GM19238 (cell line): ENCODE results near the gene BUB1.
A peak's percentile ranks its signal among the peaks of the same experiment; 100 is the strongest.
"Not testable (repeated sequence)": the region's sequence is repeated elsewhere in the genome, so short reads cannot be mapped to it uniquely, and the experiment has no call there.

ENCODE experiments used
- DNase-seq: peaks from one replicate; pipeline ENCODE4 v3.0.0; 2011; ENCODE audit warnings: low spot score; ENCODE audit not compliant: insufficient read length

The BUB1 gene

DNA sequence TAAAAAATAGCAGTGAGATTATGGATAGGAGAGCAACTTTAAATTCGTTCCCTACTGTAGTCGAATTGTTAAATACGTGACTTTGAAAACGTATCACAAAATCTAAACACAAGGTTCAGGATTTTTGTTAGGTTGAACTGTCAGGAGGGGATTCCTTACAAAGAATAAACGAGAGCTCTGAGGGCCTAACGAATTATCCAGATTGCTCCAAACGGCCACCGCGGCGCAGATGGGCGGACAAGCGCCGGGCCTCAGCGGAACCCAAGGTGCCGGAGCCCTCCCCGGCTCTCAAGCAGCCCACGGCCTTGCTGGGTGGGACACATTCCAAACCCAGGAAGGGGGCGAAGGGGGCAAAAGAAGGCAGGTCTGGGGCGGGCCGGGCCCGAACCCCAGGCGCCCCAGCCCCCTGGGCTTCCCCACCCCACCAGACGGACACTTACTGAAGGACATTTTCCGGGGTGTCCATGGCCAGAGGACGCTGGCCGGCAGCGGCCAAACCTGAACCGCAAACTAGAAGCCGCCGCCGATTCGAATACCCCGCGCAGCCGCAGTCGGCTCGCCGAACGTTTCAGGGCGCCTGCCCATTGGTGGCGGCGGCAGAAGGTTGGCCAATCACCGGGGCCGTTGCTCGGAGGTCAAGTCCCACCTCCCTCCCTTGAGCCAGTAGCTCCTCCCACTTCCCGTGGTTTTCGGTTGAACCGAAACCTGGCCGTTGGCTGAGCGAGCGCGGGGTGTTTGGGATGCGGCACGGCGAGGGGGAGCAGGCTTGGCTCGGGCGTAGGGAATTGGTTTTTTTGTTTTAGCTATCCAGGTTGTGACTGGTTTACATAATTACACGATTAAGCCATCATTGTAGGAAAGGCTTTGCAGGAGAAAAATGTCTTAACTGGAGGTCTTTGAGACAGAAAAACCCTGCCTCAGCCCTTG, at the start of gene BUB1:
TSS of gene BUB1 (minus strand) at position 534 of the 927 bp plus-strand sequence. CDS start at position 466, 68 bp downstream.
- peak; percentile 89 for DNase-seq

DNA sequence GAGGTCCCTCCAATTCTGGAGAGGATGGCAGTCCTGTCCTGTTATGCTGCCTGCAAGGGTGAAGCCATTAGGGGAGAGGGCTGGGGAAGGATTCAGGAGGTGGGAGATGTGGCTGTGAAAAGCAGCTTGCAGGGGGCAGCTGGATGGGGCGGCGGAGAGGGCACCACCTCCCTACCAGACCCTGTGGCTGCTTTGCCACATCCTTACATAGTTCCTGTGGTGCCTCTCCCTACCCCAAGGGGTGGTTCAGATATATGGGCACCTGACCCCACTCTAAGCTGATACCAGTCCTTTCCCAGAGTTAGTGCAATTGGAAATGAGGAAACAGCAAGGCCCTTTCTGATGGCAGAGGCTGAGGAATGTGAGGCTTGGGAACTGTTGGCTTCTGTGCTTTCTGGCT, 48.4 kb upstream of the BUB1 start:
- DNase-seq, result no peak

DNA sequence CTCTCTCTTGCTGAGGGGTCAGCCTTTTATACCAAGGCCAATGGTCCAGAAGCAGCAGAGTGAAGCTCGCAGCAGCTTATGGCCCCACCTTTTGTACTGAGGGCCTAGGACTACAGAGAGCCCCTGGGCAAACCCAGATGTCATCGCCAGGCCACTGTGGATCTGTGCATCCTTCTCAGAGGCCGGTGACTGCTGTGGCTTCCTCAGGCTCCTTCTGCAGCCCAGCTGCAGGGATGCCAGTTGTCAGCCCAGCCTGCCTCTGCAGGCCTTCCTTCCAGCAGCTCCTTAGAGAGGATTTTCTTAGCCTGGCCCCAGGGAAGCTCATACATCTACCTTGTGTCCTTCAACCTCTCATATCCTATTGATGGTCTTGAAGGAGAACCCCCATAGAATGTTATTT, 48.0 kb upstream of the BUB1 start:
- no peak for DNase-seq

- DNase-seq, result no peak
Measured at GRCh38 chr2:110725370-110725769, 47.5 kb upstream of the BUB1 start.

GRCh38 chr2:110724820-110725219, 47.0 kb upstream of the BUB1 start:
- no peak for DNase-seq

GRCh38 chr2:110720547-110720946, 42.7 kb upstream of the BUB1 start:
- DNase-seq, result no peak

DNA sequence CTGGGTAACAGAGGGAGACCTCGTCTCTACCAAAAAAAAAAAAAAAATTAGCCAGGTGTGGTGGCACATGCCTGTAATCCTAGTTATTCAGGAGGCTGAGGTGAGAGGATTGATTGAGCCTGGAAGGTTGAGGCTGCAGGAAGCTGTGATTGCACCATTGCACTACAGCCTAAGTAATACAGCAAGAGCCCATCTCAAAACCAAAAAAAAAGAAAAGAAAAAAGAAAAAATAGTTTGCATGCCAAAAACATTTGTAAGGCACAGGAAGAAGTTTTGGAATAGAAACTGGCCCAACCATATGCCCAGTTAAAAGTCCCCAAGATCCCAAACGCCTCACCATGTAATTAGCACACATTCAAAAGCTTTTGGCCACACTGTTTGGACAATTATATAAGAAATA, 41.1 kb upstream of the BUB1 start:
- DNase-seq, result no peak

- no peak for DNase-seq
Measured at GRCh38 chr2:110718382-110718781, 40.5 kb upstream of the BUB1 start.

- DNase-seq, result no peak
Measured at GRCh38 chr2:110717734-110718133, 39.9 kb upstream of the BUB1 start.

- DNase-seq, result no peak
Measured at GRCh38 chr2:110716959-110717645, 39.2 kb upstream of the BUB1 start.

DNA sequence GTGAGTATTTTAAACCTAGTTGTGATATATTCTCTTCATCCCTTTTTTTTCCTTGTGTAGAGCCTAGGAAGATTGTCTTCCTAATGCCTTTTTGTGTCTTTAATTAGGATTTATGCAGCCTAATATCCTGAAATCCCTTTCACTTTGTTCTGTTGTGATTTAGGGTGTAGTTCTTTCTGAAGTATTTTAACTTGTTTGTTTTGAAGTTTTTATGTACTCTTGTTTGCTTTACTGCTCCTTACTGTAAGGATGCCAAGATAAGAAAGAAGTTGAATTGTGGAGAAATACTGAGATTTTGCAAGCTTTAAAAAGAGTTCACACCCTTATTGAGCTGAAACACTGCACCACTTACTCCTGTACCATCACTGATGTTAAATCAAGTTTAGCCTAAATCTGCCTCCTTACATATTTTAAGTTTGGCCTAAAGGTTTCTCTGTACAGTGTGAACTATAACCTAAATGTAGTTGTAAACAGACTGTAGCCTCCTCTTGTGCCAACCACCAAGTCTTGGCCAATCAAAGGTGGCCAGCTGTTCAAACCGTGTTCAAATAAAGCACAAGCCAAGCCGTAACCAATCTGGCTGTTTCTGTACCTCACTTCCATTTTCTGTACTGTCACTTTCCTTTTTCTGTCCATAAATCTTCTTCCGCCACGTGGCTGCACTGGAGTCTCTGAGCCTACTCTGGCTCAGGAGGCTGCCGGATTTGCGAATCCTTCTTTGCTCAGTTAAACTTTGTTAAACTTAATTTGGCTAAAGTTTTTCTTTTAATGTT, 36.8 kb upstream of the BUB1 start:
- no peak for DNase-seq

GRCh38 chr2:110713513-110714362, 35.9 kb upstream of the BUB1 start:
- DNase-seq, result no peak

GRCh38 chr2:110712737-110713136, 34.9 kb upstream of the BUB1 start:
- DNase-seq, result no peak

- DNase-seq, result no peak
Measured at GRCh38 chr2:110708455-110708854, 30.6 kb upstream of the BUB1 start.

DNA sequence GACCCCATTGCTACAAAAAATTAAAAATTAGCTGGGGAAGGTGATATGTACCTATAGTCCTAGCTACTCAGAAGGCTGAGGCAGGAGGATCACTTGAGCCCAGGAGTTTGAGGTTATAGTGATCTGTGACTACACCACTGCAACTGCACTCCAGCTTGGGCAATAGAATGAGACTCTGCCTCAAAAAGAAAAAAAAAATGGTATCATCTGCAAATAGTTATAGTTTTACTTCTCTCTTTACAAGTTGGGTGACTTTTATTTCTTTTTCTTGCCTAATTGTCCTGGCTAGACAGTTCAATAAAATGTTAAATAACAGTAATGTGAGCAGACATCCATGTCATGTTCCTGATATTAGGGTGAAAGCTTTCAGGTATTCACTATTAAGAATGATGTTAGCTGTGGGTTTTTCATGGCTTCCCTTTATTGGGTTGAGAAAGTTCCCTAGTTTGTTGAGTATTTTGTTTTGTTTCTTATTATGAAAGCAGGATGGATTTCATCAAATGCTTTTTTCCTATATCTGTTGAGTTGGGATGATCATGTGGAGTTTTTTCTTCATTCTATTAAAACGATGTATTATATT, 29.6 kb upstream of the BUB1 start:
- DNase-seq, result no peak

- DNase-seq, result no peak
Measured at GRCh38 chr2:110702514-110703380, 24.9 kb upstream of the BUB1 start.

- not testable (repeated sequence) for DNase-seq
Measured at GRCh38 chr2:110698253-110698652, 20.4 kb upstream of the BUB1 start.

DNA sequence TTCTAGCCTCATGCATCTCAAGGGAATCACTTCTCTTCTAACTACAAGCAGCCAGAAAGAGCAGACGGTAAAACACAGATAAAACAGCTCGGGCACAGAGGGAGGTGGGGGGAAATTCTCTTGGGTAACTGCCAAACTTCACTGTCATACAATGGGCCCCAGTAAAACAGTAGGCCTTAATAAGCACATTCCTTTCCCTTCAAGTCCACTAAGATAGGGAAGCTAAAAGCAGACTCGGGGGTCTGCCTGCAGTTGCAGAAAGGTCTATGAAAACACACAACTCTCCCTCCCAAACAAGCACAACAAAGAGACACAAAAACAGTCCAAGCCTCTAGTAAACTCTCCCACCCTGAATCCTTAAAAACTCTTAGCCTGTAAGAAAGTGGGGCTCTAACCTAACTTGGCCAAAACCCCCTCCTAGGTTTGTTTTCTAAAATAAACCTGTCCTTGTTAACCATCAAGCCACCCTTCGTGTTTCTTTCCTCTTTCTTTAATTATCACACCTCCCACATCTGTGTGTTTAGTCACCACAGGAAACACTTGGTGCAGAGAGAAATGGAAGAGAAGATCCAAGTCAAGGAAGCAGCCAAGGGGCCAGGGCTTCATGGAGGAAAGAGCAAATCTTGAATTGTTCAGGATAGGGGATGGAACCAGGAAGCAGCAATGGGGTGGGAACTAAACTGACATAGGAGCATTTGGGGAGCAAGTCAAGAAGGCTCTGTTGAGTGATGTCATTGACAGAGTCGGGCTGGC, 17.5 kb upstream of the BUB1 start:
- DNase-seq, result not testable (repeated sequence)
